ENCODE measurements around the gene RAB5IF.
"Not testable (repeated sequence)": the region's sequence is repeated elsewhere in the genome, so short reads cannot be mapped to it uniquely, and the experiment has no call there.

RAB5IF gene

DNA sequence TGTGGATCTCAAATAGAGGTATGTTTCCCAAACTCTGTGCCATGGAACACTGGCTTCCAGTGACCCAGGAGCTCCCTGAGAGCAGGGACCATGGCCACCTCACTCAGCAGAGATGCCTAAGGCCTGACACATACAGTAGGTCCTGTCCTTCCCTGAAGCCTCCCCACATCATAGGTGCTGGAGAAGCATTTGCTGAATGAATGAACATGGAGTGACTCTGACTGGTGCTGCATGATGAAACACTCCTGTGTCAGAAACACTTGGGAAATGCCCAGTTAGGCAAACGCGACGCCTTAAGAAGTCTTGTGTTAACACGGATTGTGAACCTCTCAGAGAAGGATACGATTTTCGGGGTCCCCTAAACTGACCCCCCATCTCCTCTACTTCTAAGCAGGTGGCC lies 26.1 kb downstream of the RAB5IF start:
- DNase-seq: no peak

DNA sequence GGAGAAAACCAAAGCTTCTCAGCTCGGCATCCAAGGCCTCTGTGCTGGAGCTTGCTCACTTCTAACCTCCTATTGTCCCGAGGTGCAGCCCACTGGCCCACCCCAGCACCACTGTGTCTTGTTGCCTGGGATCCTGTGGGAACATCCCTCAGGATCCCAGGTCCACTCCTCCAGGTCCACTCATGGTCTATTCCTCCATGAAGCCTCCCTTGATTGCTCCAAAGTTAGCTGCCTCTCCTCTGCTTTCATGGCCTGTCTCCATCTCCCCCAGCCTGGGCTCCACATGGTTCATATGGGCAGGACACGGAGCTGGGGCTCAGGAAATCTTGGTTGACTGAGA lies 26.5 kb downstream of the RAB5IF start:
- DNase-seq: no peak

DNA sequence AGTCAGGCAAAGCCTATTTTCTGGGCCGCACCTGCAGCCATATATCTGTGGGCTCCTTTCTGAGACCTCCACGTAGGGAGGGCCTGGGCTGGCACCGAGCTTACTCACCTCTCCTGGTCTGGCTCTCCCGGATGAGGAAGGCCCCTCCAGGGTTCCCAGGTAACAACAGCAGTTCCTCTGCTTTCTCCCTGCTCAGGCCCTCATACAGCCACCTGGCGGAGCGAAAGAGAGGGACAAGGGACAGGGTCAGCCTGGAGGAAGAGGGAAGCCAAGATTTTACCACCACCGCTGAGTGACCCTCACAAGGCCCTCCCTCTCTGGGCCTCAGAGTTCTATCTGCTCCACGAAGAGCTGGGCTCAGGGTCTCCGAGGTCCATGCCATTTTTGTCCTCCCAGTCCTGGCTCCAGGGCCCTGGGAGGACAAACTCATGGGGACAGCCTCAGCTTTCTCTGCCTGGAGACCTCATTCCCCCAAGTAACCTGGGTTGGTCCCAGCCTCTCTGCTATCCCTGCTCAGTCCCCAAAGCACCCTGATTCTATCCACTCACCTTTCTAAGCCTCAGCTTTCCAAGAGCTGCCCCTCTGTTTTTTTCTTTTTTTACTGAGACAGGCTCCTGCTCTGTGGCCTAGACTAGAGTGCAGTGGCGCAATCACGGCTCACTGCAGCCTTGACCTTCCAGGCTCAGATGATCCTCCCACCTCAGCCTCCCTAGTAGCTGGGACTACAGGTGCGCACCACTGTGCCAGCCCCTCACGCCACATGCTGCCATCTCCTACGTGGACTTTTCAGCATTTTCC lies 27.1 kb downstream of the RAB5IF start:
- DNase-seq: no peak

DNA sequence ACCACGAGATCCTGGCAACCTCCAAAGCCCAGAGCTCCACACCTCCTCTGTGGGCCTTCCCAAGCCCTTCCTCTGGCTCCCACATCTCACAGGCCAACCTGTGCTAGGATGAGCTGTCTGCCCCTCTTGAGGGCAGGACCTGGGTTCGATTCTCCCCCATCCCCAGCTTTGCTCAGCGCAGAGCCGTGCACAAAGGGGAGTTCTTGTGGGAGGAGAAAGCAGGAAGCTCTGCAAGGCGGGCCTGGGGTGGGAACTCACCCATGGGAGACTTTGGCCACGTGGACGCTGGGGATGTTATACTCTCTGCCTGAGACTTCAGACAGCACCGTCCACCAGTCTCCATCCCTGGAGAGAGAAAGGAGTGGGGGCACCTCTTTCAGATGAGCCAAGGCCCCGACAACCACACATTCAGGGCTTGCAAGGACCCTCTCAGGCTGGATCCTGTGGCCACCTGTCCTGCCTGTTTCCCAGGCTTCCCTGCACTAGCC lies 27.8 kb downstream of the RAB5IF start:
- DNase-seq: no peak

DNA sequence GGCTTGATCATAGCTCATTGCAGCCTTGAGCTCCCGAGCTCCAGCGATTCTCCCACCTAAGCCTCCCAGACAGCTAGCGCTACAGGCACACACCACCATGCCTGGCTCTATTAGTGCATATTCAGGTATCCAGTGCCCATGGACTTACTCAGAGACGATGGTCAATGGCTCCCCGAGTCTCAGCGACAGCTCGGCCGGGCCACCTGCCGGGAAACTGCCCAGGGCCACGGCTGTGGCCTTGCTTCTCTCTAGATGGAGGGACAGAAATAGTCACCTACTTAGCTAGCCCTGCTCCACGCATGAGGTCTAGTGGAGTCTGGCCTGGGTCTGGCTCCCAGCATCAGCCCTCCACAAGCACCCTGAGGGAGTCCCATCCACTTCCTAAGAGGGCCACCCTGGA lies 28.8 kb downstream of the RAB5IF start:
- DNase-seq: no peak

DNA sequence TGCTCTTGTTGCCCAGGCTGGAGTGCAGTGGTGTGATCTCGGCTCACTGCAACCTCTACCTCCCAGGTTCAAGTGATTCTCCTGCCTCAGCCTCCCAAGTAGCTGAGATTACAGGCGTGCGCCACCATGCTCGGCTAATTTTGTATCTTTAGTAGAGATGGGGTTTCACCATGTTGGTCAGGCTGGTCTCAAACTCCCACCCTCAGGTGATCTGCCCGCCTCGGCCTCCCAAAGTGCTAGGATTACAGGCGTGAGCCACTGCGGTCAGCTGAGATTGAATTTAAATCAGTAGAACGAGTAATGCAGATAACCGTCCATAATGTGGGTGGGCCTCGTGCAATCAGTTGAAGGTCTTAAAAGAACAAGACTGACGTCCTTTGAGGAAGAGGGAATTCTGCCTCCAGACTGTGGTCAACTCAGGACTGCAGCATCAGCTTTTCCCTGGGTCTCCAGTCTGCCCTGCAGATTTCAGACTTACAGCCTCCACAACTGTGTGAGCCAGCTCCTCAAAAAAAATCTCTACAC lies 33.4 kb downstream of the RAB5IF start:
- not testable (repeated sequence) for DNase-seq

DNA sequence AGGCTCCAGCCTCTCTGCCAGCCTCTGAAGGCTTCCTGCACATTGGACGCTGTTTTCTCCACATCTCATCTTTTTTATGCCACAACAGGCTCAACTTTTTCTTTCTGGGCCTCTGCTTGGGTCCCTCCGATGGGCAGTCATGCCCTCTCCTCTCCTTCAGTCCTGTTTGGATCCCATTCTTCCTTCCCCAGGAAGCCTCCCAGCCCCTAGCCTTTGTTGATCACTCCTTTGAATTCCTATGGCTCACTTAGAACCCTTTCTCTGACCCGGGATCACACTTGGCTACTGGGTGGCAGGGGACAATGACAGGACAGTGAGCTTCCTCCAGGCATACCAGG lies 35.9 kb downstream of the RAB5IF start:
- DNase-seq: no peak

DNA sequence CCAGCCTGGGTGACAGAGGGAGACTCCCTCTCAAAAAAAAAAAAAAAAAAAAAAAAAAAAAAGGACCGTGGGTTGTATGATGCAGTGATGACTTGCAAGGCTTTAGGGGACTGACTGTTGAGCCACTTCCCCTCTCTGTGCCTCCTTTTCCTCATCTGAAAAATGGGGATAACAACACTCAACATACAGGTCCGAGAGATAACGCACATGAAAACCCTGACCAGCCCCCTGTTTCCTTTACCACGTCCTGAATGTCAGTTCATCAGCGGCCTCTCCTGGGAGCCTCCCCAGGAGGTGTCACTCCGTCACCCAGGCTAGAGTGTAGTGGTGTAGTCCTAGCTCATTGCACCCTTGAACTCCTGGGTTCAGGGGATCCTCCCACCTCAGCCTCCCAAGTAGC lies 36.6 kb downstream of the RAB5IF start:
- DNase-seq: no peak

DNA sequence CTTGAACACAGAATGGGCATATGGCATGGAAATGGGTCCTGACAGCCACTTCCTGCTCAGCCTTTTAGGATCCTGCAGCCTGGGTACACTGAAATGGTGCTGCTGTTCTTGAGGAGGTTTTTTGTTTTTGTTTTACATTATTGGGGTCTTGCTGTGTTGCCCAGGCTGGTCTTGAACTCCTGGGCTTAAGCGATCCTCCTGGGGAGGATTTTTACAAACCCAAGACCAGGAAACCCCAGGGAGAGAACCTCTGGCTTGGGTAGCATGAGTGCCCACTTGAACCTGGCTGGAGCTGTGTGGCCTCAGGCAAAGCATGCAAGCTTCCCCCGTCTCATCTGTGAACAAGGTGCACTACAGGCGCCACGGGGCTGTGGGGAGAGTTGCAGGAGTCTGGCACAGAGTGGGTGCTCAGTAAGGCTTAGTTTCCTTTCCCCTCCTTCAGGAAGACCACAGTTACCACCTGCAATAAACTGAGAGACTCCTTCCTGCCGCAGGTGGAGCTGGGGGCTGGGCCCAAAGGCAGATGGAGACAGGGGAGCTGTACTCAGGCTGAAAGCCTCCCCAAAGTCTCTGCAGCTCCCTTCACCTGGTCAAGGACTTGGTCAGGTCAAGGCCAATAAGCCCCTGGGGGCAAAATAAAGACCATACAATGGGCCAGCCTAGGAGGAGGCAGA lies 38.6 kb downstream of the RAB5IF start:
- no peak for DNase-seq

DNA sequence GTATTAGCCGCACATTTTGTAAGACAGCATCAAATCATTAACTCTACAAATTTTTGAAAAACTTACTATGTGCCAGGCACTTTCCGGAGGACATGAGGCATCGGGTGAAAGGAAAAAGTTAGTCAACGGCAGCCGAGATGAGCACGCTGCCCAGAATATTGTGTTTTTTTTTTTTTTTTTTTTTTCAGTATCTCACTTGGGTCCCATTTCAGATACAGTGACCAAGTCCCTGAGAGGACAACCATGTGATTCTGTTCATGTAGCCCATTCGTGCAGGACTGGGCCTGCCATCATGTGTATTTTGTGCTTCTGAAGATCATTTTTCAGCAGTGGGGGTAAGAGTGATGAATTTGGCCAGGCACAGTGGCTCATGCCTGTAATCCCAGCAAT lies 39.1 kb downstream of the RAB5IF start:
- no peak for DNase-seq

DNA sequence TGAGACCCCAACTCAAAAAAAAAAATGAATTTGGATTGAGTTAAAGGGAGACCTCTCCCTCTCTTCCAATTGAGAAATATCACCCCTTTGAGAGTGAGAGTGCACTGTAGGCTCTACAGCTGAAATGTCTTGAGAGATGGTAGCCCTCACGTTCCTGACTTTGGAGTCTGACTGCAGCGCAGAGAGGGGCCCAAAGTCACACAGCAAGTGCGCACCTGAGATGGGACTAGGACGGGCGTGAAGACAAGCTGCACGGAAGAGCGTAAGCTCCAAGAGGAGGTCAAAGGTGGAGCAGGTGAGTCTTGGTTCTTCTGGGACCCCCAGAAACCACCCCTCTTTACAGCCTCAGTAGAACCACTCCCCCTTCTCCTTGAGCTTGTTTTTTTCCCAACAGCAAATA lies 39.8 kb downstream of the RAB5IF start:
- DNase-seq: no peak

DNA sequence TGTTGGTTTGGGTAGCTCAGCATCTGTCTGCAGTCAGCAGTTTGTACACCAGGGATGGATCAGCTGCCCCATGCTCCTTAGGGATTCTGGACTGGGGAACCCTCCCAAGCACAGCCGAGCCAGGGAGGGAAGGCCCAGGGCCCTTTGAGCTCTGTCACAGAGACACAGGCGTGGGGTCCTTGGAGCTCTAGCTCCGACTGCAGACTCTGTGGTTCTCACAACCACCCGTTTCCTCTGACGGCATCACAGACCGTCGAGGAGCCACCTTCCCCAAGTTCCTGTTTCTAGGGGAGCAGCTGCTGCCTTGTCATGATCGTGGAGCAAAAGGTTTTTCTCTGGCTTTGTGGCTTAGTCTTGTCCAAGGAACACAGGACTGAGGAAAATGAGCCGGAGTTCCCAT lies 40.4 kb downstream of the RAB5IF start, which contains the start of gene SLA2:
SLA2 (minus strand) TSS at position 199 of the 400 bp plus-strand sequence. CDS start 4,861 bp downstream, outside the sequence.
- no peak for DNase-seq

DNA sequence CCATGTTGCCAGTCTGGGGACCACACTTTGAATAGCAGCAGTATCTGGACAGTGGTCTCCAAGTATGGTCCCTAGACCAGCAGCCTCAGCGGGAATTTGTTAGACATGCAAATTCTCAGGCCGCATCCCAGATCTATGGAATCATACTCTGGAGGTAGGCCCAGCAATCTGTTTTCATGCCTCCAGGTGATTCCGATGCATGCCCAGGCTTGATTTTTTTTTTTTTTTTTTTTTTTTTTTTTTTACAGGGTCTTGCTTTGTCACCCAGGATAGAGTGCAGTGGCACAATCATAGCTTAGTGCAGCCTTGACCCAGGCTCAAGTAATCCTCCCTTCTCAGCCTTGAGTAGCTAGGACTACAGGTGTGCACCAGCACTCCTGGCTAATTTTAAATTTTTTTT lies 41.1 kb downstream of the RAB5IF start:
- no peak for DNase-seq

DNA sequence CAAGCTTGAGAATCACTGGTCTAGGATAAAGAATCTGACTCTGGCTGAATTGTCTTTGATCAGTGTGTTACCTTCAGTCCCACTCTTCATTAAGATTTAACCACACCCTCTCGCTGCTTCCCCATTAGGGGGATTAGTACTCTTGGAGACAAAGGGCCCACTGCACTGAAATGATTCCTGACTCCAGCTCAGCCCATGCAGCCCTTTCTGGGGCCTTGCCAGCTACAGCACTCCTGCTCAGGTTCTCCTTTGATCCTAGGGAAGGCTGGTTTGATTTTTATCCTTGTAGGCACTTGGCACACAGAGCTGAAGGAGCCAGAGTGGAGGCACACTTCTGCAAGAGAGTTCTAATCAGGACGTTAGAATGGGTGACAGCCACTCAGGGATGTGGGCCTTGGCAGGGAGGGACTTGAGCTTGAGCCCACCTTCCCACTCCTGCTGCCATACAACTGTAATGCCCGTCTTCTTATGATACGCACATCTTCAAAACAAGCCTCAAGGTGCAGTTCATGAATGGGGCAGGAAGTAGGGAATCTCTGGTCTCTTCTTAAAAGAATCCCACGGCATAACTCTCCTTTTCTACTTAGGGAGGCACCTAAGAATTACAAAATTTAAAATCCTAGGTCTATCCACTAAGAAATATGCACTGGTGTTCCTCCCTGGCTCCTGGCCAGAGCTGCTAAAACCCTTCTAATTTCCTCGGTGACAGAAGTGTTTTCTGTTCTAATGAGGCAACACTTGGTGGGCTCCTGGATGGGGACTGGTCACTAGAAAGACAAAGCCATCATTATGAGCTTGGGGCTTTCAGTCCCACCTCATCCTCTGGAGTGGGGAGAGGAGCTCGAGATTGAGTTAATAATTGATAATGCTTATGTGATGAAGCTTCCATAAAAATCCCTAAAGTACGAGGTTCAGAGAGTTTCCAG lies 41.9 kb downstream of the RAB5IF start:
- DNase-seq: no peak

DNA sequence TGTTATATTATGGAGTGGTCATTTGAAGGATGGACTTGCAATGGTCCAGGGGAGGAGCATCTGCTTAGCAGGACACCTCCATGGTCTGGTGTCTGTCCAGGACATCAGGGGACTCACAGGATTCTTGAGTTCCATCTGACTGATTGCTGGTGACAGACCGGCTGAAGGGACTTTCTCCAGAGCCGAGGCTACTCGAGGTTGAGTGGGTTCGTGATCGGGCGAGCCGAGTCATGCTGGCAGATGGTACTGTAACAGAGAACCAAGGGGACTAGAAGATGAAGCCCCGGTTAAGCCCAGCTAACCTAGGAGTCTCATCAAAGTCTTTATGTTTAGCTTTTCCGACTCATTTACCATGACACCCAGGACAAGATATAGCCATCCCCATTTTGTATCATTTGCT lies 47.9 kb downstream of the RAB5IF start:
- DNase-seq: no peak

DNA sequence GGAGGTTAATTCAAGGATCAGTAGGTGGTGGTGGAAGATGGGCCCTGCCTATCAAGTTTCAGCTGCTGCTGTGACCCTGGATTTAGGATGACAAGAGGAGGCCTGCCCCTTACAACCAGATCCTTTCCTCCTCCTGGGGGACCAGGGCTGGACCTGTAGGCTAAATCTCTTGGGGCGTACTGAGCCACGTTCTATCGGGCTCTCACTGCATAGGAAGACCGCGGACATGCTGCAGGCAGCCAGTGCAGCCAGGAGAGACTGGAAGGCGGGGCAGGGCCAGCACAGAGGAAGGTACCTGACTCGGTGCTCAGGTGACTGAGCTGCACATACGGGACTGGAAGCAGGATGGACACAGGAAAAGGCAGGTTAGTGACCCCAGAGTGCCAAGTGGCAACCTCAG lies 48.9 kb downstream of the RAB5IF start:
- no peak for DNase-seq

DNA sequence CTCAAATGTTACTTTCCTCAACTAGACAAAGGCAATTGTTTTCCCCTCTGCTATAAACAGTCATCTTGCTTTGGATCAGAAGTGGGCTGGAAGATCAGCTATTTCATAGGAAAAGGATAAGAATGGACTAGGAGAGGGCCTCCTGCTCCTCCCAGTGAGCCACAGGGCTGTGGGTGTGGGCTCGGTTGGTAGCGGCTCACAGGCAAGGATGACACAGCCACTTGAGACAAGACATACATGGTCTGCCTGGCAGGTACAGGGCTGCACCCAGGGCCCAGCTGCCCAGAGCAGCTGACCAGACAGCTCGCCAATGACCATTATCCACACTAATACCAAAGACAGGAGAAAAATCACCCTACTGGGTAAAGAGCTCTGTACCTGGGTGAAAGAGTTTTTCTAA lies 49.4 kb downstream of the RAB5IF start:
- no peak for DNase-seq

DNA sequence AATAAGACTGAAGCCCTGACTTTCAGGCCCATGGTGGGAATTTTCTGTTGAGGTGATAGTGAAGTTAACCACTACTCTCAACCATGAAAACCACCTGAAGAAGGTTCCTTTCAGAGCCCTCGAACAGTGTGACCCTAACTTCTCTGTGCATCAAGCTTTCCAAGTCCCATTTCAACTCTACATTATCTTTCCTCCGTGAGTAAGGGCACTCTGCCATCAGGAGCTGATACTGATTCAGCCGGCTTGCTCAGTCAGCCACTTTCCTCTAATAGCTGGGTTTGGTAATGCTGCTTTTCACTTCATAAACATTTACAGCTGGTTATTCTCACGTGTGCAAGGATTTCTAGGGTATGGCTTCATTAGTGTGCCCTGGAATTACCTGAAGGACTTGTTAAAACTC lies 51.2 kb downstream of the RAB5IF start:
- DNase-seq: no peak

DNA sequence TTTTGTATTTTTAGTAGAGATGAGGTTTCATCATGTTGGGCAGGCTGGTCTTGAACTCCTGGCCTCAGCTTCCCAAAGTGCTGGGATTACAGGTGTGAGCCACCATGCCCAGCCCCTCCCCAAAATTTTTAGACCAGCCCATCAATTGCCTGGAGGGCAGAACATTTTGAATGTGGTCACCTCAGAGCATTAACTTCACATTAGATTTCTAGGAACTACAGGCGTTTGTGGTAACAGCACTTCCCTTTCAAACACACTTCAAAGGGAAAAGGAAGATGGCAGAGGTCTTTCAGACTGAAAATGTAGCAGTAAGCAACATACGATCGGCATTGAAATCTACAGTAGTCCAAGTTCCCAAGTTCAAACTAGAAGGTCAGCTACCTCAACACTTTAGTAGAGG lies 52.7 kb downstream of the RAB5IF start:
- no peak for DNase-seq

All from GOT3 (cell line).